ENCODE measurements around the gene MSH4.
"Not testable (repeated sequence)": the region's sequence is repeated elsewhere in the genome, so short reads cannot be mapped to it uniquely, and the experiment has no call there.

Gene MSH4

GRCh38 chr1:75836528-75837100 is 39.9 kb downstream of the MSH4 start:
- TF ChIP-seq ZNF274 (IDR thresholded peaks at IDR 0.05; ENCODE audit: low read depth, low read length): no peak
- H3K4me3 ChIP-seq (ENCODE audit: low read length): no peak overlapping the region

GRCh38 chr1:75838079-75838478 is 41.4 kb downstream of the MSH4 start:
- no peak overlapping the region for H3K4me3 ChIP-seq (ENCODE audit: low read length)
- no peak for TF ChIP-seq ZNF274 (IDR thresholded peaks at IDR 0.05; ENCODE audit: low read depth, low read length)

DNA sequence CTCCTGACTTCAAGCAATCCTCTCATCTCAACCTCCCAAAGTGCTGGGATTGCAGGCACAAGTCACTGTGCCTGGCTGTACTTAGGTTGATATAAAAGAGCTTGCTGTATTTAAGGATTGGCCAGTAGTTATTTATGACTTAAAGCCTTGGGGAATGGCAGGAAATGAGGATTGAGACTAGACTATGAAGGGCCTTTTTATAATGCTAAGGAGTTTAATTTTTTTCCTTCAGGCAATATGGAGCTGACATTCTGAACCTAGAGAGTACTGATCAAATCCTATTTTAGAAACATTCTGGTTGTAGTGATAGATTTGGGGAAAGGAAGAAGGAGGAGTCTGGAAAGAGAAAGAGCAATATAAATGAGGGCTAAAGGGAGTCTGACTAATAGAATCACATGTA is 44.7 kb downstream of the MSH4 start:
- TF ChIP-seq ZNF274 (IDR thresholded peaks at IDR 0.05; ENCODE audit: low read depth, low read length): no peak
- no peak overlapping the region for H3K4me3 ChIP-seq (ENCODE audit: low read length)

DNA sequence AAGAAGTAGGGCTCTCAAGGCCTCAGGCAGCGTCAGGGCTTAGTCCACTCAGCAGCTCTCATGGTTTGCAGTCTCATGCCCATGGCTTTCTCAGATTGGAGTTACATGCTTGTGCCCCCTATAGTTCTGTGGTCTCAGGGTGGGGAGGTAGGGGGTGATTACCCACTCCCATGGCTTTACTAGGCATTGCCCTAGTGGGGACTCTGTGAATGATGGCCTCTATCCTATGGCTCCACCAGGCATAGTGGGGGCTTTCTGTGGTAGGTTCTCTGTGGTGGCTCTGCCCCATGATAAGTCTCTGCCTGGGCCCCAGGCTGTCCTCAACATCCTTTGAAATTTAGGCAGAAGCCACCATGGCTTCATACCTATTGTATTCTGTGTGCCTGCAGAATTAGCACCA is 48.9 kb downstream of the MSH4 start:
- no peak for TF ChIP-seq ZNF274 (IDR thresholded peaks at IDR 0.05; ENCODE audit: low read depth, low read length)
- H3K4me3 ChIP-seq (ENCODE audit: low read length): no peak overlapping the region

- no peak overlapping the region for H3K4me3 ChIP-seq (ENCODE audit: low read length)
- no peak for TF ChIP-seq ZNF274 (IDR thresholded peaks at IDR 0.05; ENCODE audit: low read depth, low read length)
Observed at GRCh38 chr1:75855010-75855409, 58.3 kb downstream of the MSH4 start.

DNA sequence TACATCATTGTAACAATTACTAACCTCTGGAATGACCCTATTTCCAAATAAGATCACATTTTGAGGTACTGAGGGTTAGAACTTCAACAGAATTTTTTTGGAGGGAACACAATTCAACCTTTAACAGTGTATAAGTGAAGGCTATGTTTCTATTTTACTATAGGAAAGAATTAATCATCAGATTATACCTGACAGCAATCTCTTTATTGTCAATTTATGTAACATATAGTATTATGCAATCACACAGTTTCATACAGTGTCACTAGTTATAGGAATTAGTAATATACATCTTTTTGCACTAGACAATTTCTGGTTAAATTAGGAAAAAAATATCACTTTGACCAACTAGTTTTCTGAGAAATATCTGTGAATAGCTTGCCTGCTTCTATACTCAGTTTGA is 59.1 kb downstream of the MSH4 start:
- no peak for TF ChIP-seq ZNF274 (IDR thresholded peaks at IDR 0.05; ENCODE audit: low read depth, low read length)

GRCh38 chr1:75861831-75862230 is 65.1 kb downstream of the MSH4 start:
- no peak for TF ChIP-seq ZNF274 (IDR thresholded peaks at IDR 0.05; ENCODE audit: low read depth, low read length)
- H3K4me3 ChIP-seq (ENCODE audit: low read length): no peak overlapping the region

More for the DNA sequence above, 59.1 kb downstream of the MSH4 start:
- H3K4me3 ChIP-seq (ENCODE audit: low read length): no peak overlapping the region

DNA sequence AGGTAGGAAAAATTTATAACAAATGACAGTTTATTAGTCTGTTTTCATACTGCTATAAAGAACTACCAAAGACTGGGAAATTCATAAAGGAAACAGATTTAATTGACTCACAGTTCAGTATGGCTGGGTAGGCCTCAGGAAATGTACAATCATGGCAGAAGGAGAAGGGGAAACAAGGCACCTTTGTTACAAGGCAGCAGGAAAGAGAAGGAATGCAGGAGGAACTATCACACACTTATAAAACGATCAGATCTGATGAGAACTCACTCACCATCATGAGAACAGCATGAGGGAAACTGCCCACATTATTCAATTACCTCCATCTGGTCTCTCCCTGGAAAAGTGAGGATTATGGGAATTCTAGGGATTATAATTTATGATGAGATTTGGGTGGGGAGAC is 74.3 kb downstream of the MSH4 start:
- TF ChIP-seq ZNF274 (IDR thresholded peaks at IDR 0.05; ENCODE audit: low read depth, low read length): no peak
- H3K4me3 ChIP-seq (ENCODE audit: low read length): no peak overlapping the region

DNA sequence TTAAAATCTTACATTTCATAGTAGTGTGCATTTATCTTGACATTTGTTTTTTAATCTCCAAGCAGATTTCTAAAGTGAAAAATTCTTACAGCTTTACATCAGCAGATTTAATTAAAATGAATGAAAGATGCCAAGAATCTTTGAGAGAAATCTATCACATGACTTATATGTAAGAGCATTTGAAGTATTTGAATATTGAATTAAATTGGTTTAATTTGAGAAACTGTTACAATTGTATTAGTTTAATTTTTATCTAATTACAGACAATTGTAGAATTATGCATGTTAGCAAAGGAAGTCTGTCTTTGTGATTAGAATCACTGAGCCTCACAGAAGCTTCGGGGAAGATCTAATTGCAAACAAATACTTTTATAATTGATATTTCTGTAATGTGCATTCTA is 83.3 kb downstream of the MSH4 start:
- no peak for TF ChIP-seq ZNF274 (IDR thresholded peaks at IDR 0.05; ENCODE audit: low read depth, low read length)

GRCh38 chr1:75884437-75884836 is 87.8 kb downstream of the MSH4 start:
- H3K4me3 ChIP-seq (ENCODE audit: low read length): no peak overlapping the region
- TF ChIP-seq ZNF274 (IDR thresholded peaks at IDR 0.05; ENCODE audit: low read depth, low read length): no peak

More for the DNA sequence above, 83.3 kb downstream of the MSH4 start:
- no peak overlapping the region for H3K4me3 ChIP-seq (ENCODE audit: low read length)

DNA sequence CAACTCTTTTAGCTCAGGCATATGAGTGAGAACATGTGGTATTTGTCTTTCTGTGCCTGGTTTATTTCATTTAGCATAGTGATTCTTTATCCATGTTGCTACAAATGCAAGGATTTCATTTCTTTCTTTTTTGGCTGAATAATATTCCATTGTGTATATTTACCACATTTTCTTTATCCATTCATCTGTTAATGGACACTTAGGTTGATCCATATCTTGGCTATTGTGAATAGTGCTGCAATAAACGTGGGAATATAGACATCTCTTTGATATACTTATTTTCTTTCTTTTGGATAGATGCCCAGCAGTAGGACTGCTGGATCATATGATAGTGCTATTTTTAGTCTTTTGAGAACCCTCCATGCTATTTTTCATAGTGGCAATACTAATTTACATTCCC is 104.7 kb downstream of the MSH4 start:
- no peak for TF ChIP-seq ZNF274 (IDR thresholded peaks at IDR 0.05; ENCODE audit: low read depth, low read length)
- no peak overlapping the region for H3K4me3 ChIP-seq (ENCODE audit: low read length)

DNA sequence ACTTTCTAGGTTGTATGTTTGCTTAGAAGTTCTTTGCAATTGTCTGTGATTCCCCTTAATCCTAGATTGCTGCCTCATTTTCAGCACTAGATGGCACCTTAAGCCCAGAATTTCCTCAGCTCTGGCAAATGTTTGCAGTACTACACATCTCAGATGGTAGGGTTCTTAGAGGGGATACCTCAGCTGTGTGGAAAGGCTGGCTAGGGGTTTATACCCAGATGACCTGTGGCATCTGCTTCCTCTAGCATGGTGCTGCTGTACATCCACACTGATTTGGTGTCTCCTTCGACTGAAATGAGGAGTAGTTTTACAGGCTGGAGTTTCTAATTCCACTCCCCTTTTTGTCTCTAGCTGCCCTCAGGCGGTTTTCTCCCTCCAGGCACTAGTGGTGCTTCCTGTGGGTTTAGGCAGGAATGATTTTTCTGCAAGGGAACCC is 112.1 kb downstream of the MSH4 start:
- H3K4me3 ChIP-seq (ENCODE audit: low read length): no peak overlapping the region
- no peak for TF ChIP-seq ZNF274 (IDR thresholded peaks at IDR 0.05; ENCODE audit: low read depth, low read length)

DNA sequence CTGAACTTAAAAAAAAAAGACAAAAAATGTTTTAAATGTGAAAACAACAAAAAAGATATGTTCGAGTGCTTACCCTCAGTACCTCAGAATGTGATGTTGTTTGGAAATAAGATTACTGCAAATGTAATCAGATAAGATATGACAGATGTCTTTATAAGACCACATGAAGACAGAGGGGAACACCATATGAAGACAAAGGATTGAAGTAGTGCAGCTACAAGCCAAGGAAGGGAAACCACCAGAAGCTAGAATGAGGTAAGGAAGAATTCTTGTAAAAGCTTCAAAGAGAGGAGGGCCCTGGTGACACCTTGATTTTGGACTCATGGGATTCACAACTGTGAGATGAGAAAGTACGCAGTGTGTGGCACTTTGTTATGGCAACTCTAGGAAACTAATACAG is 120.2 kb downstream of the MSH4 start:
- TF ChIP-seq ZNF274 (IDR thresholded peaks at IDR 0.05; ENCODE audit: low read depth, low read length): no peak
- H3K4me3 ChIP-seq (ENCODE audit: low read length): no peak overlapping the region

- no peak for TF ChIP-seq ZNF274 (IDR thresholded peaks at IDR 0.05; ENCODE audit: low read depth, low read length)
- H3K4me3 ChIP-seq (ENCODE audit: low read length): no peak overlapping the region
Observed at GRCh38 chr1:75922698-75923097, 126.0 kb downstream of the MSH4 start.

DNA sequence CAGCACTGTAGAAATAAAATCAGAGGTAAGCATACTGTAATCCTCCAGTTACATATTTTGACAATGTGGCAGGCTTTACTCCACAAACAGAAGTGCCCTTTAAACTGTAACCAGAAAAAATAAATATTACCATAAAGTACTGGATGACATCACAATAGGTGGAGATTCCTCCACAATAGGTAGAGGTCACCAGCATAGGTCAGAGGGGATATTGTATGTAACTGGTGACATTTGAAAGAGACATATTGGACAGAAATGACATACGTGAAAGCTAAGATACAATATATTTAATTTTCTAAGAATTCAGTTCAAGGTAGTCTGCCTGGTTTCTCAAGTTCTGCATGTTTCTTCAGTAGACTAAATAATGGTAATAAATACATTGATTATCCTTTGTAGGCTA is 135.6 kb downstream of the MSH4 start, which contains the start of gene ASB17:
ASB17 (minus strand) TSS at position 101 of the 400 bp plus-strand sequence. CDS start 113 bp downstream, outside the sequence.
- TF ChIP-seq ZNF274 (IDR thresholded peaks at IDR 0.05; ENCODE audit: low read depth, low read length): no peak
- H3K4me3 ChIP-seq (ENCODE audit: low read length): no peak within 1 kb of the TSS

DNA sequence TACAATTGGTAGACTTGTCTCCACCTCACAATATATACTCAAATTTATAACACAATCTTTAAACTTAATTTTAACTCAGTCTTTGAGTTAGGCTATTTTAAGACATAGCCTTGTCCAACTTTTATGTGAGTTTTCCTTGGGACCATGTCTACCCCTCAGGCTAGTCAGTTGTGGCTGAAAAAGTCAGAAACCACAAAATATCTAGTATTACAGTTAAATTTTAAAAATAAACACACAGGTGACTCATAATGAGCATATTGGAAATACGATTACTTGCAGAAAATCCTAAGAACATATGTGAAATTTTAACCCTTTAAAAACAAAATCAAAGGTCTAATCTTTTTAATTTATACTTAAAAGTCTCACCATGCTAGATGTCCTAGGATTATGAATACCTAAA is 140.4 kb downstream of the MSH4 start:
- no peak overlapping the region for H3K4me3 ChIP-seq (ENCODE audit: low read length)
- no peak for TF ChIP-seq ZNF274 (IDR thresholded peaks at IDR 0.05; ENCODE audit: low read depth, low read length)

GRCh38 chr1:75943037-75943436 is 146.4 kb downstream of the MSH4 start:
- H3K4me3 ChIP-seq (ENCODE audit: low read length): not testable (repeated sequence)

All from GM08714 (cell line).